SU-DHL-6 (cell line): ENCODE measurements around the gene SLC25A23.

Source experiments
- CTCF ChIP-seq: fragments of 200-600 bp; sonication (generic); IDR thresholded peaks from one replicate; pipeline ENCODE4 v1.5.1; 2017; ENCODE audit warnings: antibody characterized with exemption, mild to moderate bottlenecking, low read length, moderate library complexity; ENCODE audit not compliant: insufficient read depth, poor library complexity, severe bottlenecking
- EZH2phosphoT487 ChIP-seq: fragments of 200-600 bp; sonication (generic), shearing (Covaris generic); conservative IDR thresholded peaks from 2 replicates; pipeline ENCODE4 v1.6.1; 2018; ENCODE audit warnings: mild to moderate bottlenecking, antibody characterized with exemption, low read length, moderate library complexity, mixed read lengths

GRCh38 chr19:6392221-6393073 is 67.1 kb downstream of the SLC25A23 start:
- TF ChIP-seq CTCF (no peak), EZH2phosphoT487 (no peak)
